Measurements from ENCODE around the gene ZFAND2A.
A peak's percentile ranks its signal among the peaks of the same experiment; 100 is the strongest.
"Not testable (repeated sequence)": the region's sequence is repeated elsewhere in the genome, so short reads cannot be mapped to it uniquely, and the experiment has no call there.

The ZFAND2A gene

GRCh38 chr7:1124816-1125602 is 35.0 kb downstream of the ZFAND2A start:
- FAIRE-seq (peak; percentile 97), DNase-seq (ENCODE audit: low spot score) (no peak)

DNA sequence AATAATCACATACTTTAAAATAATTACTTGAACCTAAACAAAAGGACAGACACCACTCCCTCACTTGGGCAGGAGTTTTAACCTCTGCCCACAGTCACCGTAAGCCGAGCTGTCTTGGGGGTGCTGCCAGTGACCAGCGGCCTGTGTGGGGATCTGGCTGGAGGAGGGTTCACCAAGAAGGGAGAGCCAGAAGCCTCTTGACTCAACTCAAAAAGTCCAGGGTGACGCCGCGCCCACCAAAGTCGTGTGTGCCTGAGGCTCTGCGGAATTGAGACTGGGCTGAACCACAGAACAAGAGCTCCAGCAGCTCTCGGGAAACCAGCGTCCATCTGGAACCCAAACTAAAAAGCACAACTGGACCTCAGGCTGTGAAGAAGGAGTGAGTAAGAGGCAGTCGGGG is 35.8 kb downstream of the ZFAND2A start:
- FAIRE-seq (peak; percentile 42), DNase-seq (ENCODE audit: low spot score) (no peak)

- DNase-seq (ENCODE audit: low spot score) = no peak
- no peak for FAIRE-seq
These were observed 36.3 kb downstream of the ZFAND2A start for GRCh38 chr7:1123715-1124114.

DNA sequence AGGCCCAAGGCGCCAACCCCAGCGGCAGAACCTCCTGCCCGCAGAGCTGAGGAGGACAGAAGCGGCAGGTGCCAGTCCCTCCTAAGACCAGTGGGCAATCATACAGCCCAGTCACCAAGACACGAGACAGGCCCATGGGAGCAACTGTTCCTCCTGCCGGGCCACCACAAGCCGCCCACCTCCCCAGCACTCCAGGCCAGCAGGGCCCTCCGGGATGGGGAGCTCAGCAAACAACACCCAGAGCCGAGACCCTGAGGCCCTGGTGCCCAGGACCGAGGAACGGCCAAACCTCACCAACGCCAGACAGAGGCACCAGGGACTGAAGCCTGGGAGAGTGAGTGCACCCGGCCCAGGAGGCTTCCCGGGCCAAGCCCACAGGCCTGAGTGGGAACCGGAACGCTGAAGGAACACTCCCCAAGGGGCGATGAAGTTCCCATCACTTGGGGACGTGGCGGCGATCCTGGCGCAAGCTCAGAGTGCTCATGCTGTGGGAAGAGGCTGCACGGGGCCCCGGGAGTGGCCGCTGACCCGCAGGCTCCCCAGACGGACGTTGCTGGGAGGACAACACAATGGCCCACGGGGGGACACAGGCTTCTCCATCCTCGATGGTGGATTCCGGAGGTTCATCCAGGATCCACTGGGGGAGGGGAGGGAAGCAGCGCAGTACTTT is 37.0 kb downstream of the ZFAND2A start:
- DNase-seq (ENCODE audit: low spot score) (no peak), FAIRE-seq (peak; percentile 87)

DNA sequence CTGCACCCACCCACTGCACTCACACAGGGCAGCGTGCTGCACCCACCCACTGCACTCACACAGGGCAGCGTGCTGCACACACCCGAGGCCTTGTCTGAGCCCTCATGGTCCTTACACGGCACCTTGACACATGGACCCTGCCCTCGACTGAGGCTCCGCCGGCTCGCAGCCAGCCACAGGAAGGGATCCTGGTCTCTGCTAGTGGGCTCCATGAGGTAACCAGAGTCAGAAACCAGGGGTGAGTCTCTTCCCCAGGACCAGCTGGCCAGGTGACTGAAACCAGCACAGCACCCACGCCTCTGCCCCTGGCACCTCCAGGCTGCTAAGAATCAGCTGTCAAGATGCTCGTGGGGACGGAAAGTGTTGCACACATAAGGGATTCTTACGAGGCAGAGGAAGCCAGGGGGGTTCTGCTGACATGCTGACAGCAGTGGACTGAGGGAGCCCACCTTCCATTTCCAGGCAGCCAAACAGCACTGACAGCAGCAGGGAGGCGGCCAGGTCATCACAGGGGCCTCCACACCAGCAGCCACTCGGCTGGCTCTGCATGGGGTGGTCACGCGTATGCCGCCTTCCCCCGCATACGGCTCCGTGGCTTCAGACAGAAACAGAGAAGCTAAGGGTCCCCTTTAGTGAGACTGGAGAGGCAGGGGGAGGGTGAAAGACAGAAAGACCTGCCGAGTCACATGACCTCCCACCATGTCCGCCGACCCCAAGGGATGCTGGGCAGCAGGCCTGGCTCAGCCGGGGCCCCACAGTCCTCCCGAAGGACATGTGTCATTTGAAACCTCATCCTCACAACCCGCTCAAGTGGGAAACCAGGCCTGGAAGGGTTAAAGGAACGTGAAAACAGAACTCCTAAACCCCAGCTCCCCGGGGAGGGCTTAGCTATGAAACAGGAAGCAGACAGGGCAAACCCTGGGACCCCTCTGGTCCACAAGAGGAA is 37.8 kb downstream of the ZFAND2A start:
- DNase-seq (ENCODE audit: low spot score) (no peak), FAIRE-seq (peak; percentile 30)

GRCh38 chr7:1121476-1121875 is 38.5 kb downstream of the ZFAND2A start:
- no peak for DNase-seq (ENCODE audit: low spot score)
- peak; percentile 77 for FAIRE-seq

GRCh38 chr7:1120791-1121190 is 39.2 kb downstream of the ZFAND2A start:
- FAIRE-seq = peak; percentile 72
- no peak for DNase-seq (ENCODE audit: low spot score)

DNA sequence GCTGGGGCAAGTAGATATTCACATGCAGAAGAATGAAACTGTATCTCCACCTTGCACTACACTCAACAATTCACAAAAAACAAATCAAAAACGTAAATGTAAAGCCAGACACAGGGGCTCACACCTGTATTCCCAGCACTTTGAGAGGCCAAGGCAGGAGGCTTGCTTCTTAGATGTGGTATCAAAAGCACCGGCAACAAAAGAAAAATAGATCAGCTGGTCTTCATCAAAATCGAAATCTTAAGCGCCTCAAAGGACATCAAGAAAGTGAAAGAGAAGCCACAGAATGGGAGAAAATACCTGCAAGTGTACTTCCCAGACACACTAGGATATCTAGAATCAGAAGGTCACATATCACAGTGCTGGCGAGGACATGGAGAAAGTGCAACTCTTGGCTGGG is 40.8 kb downstream of the ZFAND2A start:
- FAIRE-seq = no peak
- DNase-seq (ENCODE audit: low spot score) = no peak

DNA sequence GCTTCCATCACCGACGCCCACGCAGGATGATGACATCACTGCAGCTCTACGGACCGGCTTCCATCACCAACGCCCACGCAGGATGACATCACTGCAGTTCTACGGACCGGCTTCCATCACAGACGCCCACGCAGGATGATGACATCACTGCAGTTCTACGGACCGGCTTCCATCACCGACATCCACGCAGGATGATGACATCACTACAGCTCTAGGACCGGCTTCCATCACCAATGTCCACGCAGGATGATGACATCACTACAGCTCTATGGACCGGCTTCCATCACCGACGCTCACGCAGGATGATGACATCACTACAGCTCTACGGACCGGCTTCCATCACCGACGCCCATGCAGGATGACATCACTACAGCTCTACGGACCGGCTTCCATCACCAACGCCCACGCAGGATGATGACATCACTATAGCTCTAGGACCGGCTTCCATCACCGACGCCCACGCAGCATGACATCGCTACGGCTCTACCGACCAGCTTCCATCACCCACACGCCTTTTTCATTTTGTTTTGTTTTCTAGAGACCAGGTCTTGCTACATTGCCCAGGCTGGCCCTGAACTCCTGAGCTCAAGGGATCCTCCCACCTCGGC is 42.6 kb downstream of the ZFAND2A start:
- DNase-seq (ENCODE audit: low spot score) (no peak), FAIRE-seq (peak; percentile 96)

DNA sequence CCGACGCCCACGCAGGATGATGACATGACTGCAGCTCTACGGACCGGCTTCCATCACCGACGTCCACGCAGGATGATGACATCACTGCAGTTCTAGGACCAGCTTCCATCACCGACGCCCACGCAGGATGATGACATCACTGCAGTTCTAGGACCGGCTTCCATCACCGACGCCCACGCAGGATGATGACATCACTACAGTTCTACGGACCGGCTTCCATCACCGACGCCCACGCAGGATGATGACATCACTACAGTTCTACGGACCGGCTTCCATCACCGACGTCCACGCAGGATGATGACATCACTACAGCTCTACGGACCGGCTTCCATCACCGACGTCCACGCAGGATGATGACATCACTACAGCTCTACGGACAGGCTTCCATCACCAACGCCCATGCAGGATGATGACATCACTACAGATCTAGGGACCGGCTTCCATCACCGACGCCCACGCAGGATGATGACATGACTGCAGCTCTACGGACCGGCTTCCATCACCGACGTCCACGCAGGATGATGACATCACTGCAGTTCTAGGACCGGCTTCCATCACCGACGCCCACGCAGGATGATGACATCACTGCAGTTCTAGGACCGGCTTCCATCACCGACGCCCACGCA is 43.5 kb downstream of the ZFAND2A start:
- FAIRE-seq = peak; percentile 100
- DNase-seq (ENCODE audit: low spot score) = not testable (repeated sequence)

DNA sequence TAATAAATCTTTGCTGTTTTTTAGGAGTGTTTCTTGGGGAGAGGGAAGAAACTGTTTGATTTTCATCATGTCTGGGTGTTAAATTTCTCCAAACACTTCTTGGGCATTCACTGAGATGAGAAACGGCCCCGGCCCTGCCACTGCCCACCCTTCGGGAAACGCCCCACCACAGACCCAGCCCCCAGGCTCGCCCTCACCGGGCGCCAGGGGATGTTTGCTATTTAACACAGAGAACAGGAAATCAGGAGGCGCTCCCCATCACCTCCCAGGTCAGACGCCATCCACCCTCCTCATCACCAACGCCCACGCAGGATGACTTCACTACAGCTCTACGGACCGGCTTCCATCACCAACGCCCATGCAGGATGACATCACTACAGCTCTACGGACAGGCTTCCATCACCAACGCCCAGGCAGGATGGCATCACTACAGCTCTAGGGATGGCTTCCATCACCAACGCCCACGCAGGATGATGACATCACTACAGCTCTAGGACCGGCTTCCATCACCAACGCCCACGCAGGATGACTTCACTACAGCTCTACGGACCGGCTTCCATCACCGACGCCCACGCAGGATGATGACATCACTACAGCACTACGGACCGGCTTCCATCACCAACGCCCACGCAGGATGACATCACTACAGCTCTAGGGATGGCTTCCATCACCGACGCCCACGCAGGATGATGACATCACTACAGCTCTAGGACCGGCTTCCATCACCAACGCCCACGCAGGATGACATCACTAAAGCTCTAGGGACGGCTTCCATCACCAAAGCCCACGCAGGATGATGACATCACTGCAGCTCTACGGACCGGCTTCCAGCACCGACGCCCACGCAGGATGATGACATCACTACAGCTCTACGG is 44.6 kb downstream of the ZFAND2A start:
- not testable (repeated sequence) for DNase-seq (ENCODE audit: low spot score); FAIRE-seq

- FAIRE-seq = peak; percentile 77
- DNase-seq (ENCODE audit: low spot score) = no peak
These were observed 45.5 kb downstream of the ZFAND2A start for GRCh38 chr7:1114505-1114904.

DNA sequence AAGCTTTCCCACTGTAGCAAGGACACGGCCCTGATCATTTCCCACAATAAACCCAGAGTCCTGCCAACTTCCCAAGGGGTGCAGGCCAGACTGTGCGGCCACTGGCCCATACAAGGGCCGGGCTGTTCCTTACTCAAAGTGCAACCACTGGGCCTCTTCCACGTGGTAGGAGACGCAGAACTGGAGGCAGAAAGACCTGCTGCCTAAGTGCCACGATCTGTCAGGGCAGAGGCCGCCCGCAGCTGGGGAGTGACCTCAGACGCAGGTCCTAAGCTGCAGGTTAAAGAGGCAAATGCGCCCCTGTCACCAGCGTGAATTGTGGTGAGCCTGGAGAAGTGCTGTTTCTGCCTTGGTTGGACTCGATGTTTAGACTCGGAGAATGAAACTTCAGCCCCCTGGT is 45.9 kb downstream of the ZFAND2A start:
- DNase-seq (ENCODE audit: low spot score) (no peak), FAIRE-seq (peak; percentile 42)

DNA sequence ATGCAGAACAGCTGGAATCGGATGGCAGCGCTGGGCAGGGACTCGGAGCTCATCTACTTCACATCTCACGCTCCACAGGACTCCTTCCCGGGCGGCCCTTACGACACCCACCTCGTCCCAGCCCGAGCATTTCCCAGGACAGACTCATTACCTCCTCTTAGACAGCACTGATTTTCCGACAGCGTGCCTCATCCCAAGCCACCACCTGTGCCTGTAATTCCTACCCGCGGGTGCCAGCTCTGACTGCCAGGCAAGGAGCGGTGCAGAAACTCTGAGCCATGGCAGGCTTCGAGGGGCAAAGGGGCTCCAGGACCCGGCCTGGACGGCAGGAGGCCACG is 46.5 kb downstream of the ZFAND2A start:
- FAIRE-seq (peak; percentile 20), DNase-seq (ENCODE audit: low spot score) (no peak)

- DNase-seq (ENCODE audit: low spot score) (no peak), FAIRE-seq (peak; percentile 79)
These were observed 47.1 kb downstream of the ZFAND2A start for GRCh38 chr7:1112625-1113547.

DNA sequence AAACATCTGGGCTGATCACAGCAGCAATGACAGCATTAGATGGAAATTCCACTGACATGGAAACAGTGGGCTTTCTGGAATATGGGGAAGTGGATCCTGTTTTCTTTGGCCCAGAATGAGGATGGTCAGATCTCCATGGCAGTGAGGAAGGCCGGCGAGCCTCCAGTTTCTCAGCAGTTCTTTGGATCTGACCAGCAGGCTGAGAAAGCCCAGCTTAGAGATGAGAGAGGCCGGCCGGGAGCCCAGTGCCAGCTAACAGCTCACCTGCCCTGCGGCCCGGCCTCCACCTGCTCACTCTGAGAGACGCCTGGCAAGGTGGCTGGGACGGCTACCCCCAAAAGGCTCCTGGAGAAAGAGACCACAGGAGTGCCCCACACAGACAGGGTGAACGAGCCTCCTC is 47.9 kb downstream of the ZFAND2A start:
- no peak for FAIRE-seq
- DNase-seq (ENCODE audit: low spot score) = no peak

DNA sequence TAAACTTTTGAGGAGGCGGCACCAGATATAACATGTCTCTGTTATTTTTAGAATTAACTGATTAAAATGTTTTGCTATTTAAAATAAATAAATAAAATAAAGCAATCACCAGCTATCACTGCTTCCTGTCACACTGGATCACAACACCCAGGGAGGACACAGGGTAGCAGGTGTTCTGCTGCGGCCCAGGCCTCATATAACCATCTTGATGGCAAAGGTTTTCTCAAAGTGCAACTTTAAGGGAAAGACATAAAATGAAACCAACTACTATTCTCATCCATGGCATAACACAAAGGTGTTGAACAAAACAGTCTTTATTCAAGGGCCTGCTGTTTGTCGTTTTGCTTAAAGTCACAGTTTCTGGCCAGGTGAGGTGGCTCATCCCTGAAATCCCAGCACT is 48.8 kb downstream of the ZFAND2A start:
- peak; percentile 46 for FAIRE-seq

GRCh38 chr7:1110358-1110757 is 49.6 kb downstream of the ZFAND2A start:
- DNase-seq (ENCODE audit: low spot score) (no peak), FAIRE-seq (peak; percentile 46)

More for the DNA sequence above, 48.8 kb downstream of the ZFAND2A start:
- DNase-seq (ENCODE audit: low spot score) = no peak

All from urothelium cell line (cell line).